DND-41 (cell line): ENCODE data around the gene ESRP2.

Experiments used
- EZH2 ChIP-seq: IDR thresholded peaks from 3 replicates; pipeline ENCODE4 v1.6.1; 2012; ENCODE audit warnings: borderline replicate concordance, low read depth, mild to moderate bottlenecking, moderate library complexity, low read length, inconsistent platforms; ENCODE audit not compliant: severe bottlenecking
- TF ChIP-seq, protein P1 (sequence below): IDR thresholded peaks from 2 replicates; pipeline ENCODE4 v1.5.1; 2012; ENCODE audit warnings: borderline replicate concordance, low read length, moderate library complexity, mild to moderate bottlenecking; ENCODE audit not compliant: poor library complexity, severe bottlenecking; ENCODE audit errors: extremely low read depth

DNA sequence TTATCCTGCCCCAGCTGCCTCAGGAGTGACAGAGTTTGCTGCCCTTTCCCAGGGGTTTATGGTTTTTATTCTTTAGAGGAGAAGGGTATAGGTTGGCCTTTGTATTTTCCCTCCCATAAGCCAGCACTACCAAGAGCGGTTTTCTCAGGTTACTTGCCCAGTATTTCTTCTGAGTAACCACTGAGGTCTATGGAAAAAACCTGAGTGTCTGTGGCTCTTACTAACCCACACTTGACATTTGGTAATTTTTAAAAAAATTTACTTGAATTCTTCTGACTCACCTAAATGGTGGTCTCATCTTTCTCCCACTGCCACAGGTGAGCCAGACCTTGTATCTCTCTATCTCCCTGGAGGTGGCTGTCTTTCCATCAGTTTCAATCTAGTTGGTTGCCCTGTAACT, 34.4 kb upstream of the ESRP2 start:
- TF ChIP-seq EZH2 = no peak
- TF ChIP-seq, protein P1, sequence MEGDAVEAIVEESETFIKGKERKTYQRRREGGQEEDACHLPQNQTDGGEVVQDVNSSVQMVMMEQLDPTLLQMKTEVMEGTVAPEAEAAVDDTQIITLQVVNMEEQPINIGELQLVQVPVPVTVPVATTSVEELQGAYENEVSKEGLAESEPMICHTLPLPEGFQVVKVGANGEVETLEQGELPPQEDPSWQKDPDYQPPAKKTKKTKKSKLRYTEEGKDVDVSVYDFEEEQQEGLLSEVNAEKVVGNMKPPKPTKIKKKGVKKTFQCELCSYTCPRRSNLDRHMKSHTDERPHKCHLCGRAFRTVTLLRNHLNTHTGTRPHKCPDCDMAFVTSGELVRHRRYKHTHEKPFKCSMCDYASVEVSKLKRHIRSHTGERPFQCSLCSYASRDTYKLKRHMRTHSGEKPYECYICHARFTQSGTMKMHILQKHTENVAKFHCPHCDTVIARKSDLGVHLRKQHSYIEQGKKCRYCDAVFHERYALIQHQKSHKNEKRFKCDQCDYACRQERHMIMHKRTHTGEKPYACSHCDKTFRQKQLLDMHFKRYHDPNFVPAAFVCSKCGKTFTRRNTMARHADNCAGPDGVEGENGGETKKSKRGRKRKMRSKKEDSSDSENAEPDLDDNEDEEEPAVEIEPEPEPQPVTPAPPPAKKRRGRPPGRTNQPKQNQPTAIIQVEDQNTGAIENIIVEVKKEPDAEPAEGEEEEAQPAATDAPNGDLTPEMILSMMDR = no peak
